T-helper 9 cell (primary cell): ENCODE data around the gene TTC17.

Experiments used
- DNase-seq: peaks from one replicate; pipeline ENCODE4 v3.0.0-alpha.2; 2020

Gene TTC17

DNA sequence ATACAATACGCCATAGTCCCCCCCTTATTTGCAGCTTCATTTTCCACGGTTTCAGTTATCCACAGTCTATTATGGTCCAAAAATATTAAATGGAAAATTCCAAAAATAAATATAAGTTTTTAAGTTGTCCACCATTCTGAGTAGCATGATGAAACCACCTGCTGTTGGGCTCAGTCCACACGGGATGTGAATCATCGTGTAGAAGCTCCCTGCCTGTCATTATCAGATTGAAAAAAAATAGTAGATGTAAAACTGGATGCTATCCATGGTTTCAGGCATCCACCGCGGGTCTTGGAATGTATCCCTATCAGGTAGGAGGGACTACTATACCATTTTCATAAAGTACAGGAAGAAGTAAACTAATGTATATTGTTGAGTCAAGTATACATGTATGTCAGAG lies 127.4 kb downstream of the TTC17 start:
- DNase-seq, result no peak

DNA sequence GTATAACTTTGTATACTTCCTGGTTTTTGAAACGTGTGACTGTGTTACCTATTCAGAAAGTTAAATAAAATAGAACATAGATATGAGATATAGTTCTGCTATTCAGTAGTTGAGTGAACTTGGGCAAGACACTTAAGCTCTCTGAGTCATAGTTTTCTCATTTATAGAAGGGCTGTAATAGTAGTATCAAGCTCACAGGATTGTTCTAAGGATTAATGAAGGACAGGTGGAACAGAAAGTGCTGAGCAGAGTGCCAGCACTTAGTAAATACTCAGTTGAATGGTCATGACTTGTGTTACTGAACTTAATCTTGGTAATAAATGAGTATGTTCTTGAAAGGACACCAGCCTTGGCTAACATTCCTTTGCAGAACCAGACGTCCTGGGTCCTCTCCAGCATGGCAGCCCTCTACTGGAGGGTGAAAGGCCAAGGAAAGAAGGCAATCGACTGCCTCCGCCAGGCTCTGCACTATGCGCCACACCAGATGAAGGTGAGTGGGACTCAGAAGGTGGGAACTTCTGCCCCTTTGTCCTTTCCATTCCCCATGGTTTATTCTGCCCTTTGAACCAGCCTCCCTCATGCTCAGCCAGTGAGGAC lies 131.2 kb downstream of the TTC17 start:
- DNase-seq, result no peak

DNA sequence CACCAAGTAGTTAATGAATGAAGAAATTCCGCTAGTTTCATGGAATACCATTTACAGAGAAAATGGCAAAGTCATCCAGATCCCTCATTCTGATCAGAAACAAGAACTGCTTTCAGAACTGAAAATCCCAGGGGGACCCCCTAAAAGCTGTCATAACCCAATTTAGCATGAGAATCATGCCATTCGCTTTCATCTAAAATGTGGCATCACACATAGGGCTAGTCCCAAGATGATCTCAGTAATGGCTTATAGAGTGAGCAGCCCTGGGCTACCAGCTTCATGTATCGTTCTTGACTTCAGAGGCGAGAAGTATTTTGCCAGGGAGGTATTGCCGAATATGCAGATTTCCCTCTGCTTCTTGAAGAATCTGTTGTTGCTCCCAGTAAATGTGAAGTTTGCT lies 134.0 kb downstream of the TTC17 start:
- no peak for DNase-seq

DNA sequence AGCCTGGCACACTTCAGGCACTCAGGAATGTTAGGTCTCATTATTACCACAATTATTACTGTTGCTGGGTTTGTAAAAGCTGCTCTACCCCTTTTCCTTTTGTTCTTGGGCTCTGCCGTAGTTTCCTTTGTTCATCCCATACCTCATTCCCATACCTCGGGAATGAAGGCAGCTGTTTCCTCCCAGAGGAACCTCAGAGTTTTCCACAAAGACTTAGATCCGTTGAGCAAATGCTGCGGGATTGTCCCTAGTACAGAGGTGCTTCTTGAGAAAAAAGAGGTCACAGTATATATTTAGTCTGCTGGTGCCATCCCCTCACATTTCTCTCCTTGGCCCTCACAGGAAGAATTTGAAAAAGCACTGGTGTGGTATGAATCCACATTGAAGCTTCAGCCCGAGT lies 134.7 kb downstream of the TTC17 start:
- no peak for DNase-seq

DNA sequence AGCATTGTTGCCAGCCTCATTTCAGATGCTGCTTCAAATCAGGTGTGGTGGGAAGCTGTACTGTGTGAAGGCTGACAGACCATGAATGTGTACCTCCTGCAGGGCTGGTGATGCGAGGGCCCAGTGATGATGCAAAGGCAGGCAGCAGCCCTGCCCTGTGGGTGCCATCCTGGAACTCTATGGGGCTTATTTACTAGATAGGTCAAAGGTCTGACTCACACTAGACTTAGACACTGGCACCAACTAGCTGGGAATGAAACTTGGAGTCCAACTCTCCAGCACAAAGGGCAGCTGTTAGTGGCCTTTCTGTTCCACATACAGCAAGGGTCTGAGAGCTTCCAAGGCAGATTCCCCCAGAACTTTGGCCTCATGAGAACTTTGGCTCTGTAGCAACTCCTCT lies 138.4 kb downstream of the TTC17 start:
- no peak for DNase-seq

DNA sequence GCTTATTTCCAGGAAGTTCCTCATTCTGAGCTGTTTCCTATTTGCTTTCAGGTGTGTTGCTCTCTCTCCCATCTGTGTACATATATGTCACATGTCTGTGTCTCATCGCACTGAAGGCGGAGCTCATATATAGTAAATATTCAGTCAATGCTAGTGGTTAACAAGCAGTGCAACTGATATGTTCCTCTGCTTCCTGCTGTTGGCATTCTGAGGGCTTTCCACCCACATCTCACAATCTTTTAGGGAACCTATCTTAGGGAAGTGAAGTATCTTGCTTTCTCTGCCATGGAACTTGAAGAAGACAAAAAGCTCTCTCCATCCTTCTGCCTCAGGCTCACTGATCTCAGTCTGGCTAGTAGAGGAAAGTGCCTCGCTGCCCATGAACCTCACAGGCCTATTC lies 139.8 kb downstream of the TTC17 start:
- DNase-seq, result no peak

DNA sequence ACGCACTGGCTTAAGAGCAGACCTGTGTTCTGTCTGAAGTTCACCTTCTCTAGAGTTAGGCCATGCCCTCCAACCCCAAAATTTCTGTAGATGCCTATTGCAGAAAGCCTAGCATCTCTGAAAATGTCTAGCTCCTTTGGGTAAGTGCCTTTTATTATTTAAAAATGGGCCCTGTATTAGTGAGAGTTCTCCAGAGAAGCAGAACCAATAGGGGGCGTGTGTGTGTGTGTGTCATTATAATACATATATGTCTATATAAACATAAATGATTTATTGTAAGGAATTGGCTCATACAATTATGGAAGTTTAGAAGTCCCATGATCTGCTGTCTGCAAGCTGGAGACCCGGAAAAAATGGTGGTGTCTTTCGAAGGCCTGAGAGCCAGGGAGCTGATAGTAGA lies 144.7 kb downstream of the TTC17 start:
- DNase-seq, result no peak

DNA sequence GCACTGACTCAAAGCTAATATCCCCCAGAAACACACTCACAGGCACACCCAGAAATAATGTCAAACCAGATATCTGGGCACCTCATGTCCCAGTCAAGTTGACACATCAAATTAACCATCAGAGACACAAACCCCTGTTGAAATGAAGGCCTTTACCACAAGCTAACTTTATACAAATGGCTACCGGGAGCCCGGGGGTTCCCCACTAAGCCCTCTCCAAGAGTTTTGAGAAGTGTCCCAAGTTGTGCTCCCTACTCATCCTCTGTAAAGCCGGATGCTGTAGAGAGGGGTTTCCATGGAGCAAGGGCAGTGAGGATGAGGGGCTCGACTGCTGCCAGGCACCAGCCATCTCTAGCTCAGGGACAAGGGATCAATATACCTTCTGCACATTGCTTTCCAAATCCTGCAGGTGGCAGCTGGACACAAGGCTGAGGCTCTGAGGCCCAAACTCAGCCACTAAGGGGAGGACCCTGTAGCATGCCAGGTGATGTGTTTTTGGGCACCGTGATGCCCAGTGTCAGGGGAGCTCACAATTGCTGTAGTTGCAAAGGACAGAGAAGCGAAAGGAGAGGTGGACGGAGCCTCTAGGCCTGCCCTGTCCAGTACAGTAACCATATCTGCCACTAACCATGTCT lies 145.7 kb downstream of the TTC17 start:
- DNase-seq, result no peak

DNA sequence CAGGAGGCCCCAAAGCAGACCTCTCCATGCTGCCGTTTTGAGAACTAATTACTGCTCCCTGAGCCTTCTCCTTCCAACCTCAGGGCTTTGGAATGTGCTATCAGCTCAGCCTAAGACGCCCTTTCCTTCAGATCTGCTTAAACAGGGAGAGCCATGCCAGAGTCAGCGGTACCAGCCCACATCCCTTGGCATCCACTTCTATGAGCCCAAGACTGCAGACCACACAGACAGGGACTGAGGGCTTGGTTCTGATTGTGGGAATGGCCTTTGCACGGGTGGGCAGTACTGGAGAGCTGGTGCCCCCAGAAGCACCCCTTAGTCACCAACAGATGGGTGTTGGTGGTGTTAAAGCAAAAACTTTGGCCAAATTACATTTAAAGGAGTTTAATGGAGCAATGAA lies 146.5 kb downstream of the TTC17 start:
- DNase-seq, result no peak

DNA sequence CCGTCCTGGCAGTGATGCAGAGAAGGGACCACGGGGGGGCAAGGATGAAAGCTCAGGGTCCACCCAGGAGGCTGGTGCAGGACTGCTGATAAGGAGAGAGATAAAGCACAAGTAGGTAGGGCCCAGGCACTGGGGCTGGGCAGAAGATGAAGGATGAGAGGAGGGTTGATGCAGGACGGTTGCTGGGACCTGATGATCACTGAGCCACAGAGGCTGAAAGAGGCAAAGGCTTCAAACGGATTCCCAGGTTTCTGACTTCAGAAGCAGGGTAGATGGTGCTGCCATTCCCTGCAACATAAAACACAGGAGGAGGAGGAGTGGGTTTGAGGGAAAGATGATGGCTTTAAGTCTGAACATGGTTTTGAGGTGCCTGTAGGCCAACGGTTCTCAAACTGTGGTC lies 148.5 kb downstream of the TTC17 start:
- no peak for DNase-seq

DNA sequence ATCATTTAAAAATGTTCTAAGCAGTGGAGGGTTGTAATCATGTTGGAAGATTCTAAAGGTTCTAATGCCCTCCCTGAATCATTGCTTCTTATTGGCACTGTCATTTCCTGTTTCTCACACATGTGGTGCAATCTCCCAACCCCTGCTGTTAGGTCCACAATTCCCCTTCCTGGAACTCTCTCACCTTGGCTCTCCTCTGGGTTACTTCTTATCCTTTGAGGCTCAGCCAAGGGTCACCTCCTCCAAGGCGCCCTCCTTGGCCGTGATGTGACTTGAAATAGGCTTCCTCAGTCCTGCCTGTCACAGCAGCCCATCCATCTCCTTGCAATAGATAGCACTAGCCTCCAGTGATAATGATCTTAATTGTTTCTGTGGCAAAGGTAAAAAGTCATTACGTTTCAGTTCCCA lies 149.8 kb downstream of the TTC17 start:
- DNase-seq, result no peak

DNA sequence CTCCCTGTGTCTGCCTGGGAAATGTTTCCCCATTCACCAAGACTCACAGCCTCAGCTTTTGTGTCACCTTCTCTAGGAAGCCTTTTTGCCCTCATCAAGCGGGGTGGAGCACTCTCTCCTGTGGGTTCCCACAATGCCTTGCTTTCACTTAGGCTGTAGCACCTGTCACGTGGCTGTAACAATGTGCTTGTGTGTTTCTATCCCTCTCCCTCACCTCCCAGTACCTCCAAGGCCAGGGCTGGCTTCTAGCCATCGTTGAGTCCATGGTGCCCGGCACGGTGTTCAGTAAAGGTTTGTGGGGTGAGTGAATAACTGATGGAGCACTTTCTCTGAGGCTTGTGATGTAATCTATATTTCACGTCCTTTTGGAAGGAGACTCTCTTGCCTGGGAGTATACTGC lies 153.2 kb downstream of the TTC17 start:
- DNase-seq, result no peak

DNA sequence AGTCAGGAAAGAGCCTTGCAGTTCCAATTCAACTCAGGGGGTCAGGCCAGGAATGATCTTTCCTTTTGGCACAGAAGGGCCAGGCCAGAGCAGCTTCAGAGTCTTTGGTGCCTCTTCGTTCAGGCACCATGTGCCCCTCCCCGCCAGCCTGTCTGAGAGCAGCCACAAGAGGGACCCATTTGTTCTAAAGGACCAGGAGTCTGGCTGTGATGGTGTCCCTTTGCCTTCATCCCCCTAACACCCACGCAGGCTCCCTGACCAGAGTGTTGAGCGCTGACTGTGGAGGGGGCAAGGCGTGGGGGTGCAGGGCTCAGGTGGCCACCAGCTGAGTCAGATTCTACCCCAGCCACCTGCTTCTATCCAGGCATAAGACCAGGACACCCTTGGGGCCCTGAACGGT lies 156.4 kb downstream of the TTC17 start:
- DNase-seq, result no peak

DNA sequence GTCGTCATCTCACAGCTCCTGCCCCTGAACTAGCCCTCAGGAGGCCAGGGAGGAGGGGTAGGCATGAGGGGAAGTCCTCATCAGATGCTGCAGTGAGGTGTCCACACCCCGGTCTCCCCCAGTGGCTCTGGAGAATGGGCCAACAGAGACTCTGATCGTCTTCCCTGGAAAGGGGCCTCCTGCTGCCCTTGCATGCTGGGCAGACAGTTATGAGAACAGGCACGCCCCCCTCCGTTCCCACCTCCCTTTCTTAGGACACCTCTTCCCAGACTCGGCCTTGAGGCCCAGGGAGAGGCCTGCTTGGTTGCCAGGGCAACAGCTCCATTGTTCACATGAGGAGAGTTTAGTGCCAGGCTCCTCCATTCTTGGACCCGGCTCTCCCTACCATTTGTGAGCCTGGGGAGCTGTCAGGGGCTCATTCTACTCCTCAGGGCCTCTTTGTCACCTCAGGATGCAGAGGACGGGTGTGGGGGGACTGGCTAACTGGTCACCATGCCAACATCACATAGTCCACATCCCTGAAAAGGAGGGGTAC lies 157.7 kb downstream of the TTC17 start:
- no peak for DNase-seq

DNA sequence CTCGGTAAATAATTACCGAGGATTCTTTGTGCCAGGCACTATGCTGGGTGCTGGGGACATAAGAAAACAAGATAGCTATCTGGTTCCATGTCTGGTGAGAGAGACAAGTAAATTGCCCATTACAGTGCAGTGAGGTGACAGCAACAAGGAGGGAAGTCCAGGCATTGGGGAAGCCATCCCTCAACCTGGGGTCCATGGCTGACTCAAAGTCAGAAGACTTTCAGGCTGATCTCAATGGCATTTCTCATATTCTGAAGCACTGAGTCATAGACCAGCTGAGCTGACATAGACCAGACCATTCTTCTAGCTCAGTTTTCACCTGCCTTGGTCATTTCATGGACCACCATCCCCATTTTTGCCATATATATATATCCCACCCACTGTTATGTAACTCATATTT lies 158.8 kb downstream of the TTC17 start:
- DNase-seq, result no peak

DNA sequence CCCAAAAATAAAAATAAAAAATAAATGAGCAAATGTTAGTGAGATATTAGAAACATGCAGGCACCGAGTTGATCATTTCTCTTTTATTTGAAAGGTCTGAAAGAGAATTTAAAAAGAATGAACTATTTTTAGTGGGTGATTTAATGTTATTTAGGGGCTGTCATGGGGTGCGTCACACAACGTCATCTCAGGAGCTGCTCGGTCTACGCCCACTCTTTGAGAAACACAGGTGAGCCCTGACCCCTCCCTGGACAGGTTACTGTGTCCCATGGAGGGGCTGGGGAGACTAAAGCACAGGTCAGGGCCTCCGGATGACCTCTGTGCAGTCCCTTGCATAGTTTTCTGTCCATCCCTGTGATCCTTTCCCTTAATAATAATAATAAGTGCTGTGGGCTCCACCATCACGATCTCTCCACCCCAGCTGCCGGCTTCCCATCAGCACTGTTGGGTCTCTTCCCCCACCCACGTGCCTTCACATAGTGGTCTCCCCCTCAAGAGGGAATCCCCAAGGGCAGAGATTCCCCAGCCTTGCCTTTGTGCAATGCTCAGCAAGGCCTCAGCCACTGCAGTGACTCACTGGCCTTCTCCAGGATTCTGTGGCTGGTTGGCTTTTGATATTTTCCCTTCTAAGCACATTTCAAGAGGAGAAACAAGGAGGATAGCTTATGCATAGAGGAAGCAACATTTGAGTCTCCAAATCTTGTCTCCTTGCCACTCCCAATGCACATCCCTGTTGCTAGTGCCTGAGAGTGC lies 159.9 kb downstream of the TTC17 start:
- no peak for DNase-seq

DNA sequence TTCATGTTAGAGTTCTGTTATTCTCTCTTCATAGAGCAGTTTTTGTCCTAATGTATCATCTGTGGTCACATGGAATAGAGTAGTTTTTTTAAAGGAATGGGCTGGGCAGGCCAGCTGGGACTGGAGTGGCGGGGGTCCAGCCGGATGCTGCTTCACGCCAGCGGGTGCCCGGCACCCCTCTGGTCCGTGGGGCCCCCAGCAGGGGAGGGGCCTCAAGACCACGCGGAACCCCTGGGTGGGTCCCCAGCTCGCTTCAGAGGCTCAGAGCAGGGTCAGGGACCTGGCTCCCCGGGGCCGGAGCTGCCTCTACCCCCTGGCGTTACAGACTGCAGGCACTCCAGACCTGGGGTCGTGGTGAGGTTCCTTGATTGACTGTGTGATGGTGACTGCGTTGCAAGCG lies 162.8 kb downstream of the TTC17 start:
- DNase-seq, result no peak

DNA sequence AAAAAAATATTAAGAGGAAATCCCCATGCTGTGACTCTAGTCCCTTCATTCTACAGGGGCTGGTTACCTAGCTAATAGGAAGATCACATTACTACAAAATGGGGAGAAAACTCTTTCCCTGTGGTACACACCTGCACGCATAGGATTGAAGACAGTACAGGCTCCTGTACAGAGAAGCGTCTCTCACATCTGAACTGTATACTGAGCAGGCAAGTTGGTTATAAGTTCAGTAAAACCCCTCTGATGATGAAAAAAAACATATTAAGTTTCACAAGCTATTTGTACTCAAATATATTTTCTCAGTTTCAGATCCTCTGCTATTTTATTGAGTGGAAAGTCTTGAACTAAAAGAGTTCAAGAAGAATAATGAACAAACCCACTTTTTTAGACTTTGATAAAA lies 164.9 kb downstream of the TTC17 start:
- DNase-seq, result no peak

DNA sequence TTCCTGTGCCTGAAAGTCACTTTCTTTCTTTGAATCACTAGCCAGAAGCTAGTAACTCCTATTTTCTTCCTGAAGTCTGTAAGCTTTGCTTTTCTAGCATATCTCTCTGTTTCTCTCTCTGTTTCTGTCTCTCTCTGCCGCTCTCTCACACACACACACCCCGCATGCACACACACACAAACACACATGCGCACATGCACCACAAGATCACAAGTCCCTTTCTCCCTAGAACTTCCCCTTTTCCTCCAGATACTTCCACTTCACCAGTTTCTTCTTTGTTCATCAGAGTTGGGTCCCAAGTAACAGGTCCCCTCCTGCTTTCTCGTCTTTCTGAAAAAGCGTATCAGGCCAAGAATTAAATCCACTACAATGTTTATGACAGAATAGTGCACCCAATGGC lies 173.3 kb downstream of the TTC17 start:
- no peak for DNase-seq

DNA sequence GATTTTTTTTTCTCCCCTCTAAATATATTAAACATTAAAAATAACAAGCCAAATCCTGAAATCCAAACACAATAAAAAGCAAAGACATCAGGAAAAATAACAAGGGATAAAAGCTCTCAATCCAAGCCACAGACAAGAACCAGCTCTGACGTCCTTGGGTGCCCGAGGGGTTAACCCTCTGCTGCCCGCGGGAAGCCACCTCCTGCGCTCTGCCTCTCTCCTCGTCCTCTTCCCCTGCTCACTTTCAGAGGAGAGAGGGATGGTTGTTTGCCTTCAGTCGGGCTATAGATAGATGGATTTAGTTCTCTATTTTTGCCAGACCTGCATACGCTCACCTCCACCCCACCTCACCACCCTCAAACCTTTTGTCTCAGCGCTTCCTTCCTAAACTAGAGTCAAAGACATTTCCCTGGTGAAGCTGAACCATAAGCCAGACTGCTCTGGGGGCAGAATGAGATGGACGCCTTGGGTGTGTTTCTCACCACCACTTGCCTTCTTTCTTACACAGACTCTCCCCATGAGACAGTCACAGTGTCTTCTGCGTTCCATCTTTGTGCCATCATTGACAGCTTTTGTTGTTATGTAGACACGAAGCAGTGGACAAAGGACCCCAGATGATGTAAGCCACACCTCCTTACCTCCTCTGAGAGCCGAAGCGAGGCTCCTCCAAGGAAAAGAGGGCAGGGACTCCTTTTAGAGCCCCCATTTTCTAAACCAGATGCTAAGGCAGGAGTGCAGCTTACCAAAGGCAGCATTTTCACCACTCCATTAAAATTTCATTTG lies 179.3 kb downstream of the TTC17 start:
- no peak for DNase-seq

DNA sequence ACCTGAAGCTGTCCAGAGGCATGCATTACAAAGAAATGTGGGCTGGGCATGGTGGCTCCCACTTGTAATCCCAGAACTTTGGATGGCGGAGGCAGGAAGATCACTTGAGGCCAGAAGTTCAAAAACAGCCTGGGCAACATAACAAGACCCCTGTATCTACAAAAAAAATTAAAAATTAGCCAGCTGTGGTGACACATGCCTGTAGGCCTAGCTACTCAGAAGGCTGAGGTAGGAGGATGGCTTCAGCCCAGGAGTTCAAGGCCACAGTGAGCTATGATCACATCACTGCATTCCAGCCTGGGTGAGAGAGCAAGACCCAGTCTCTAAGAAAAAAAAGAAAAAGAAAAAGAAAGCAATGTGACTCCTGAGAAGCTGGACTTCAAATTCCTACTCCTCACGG lies 183.3 kb downstream of the TTC17 start:
- no peak for DNase-seq

DNA sequence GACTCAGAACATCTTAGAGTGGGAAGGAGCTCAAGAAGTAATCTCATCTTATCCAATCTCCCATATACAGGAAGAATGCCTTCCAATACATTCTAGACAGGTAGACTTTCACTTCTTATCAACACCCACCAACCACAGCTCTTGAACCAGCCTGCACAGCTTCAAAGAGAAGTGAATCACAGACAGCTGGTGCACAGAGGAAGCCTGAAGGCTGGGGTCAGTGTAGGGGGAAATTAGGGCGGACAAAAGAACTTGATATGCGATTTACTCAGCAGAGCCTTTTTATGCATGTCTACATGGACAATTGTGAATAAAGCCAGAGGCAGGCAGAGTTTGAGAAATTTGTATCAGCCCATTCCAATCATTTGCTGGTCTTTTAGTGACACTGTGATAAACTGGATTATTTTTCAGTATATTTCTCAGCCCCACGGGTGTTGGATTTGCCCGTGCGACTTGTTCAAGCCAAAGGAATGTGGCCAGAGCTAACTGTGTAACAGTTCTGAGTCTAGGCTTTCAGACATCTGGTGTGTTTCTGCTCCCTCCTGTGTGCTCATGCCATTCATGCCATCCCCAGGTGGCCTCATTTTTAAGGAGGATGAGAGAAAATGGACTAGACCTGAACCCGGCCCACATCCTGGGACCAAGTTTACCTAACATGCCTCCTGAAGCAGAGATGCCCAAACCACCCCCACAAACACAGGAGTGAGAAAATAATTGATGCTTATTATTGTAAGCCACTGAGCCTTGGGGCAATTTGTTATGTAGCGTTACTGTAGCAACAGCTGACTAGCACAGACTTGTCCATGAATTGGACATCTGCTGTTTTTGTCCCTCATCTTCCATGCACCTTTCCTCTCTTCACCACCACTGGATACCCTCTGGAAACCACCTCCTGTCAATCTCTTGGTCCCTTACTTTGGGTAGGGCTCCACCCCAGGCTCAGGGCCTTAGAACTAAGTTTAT lies 184.3 kb downstream of the TTC17 start:
- DNase-seq, result no peak
